GM19328 (cell line): ENCODE results near the gene KDM6B.

Experiments used
- ATAC-seq: cut with Tn5 transposase; IDR thresholded peaks from one replicate; pipeline ENCODE4 v1.9.1; 2021; ENCODE audit warnings: mild to moderate bottlenecking, moderate library complexity; ENCODE audit not compliant: unreplicated experiment

KDM6B gene

GRCh38 chr17:7867881-7868329 is 33.9 kb downstream of the KDM6B start:
- no peak for ATAC-seq

DNA sequence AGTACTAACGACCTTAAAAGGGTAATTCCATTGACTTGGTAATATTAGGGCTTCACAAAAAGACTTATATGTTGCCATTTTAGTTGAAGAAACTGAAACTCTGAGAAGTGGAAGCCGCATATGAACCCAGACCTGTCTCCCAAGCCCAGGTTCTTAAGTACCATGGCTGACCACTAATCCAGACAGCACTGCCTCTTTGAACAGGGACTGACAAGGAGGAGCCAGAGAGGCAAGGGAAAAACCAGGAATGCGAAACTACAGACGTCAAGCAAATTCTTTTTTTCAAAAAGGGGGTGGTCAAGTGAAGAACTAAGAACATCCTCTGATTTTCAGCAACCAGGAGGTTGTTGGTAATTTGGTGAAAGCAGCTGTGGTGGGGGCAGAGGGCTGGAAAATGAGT is 39.0 kb downstream of the KDM6B start:
- ATAC-seq: no peak

- ATAC-seq: no peak
Measured at GRCh38 chr17:7875804-7876370, 41.9 kb downstream of the KDM6B start.

DNA sequence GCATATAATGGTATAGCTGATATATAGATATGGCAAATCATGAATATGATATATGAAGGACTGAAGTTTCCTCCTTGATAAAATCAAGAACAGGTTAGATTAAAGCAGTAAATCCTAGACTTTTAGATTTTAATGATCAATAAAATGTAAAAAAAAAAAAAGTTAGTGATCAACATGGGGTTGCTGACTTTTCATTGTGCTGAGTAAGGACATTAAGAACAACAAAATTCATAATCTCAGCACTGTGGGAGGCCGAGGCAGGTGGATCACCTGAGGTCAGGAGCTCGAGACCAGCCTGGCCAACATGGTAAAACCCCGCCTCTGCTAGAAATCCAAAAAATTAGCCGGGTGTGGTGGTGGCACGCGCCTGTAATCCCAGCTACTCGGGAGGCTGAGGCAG is 44.2 kb downstream of the KDM6B start:
- ATAC-seq: no peak

- no peak for ATAC-seq
Measured at GRCh38 chr17:7880076-7880868, 46.3 kb downstream of the KDM6B start.

DNA sequence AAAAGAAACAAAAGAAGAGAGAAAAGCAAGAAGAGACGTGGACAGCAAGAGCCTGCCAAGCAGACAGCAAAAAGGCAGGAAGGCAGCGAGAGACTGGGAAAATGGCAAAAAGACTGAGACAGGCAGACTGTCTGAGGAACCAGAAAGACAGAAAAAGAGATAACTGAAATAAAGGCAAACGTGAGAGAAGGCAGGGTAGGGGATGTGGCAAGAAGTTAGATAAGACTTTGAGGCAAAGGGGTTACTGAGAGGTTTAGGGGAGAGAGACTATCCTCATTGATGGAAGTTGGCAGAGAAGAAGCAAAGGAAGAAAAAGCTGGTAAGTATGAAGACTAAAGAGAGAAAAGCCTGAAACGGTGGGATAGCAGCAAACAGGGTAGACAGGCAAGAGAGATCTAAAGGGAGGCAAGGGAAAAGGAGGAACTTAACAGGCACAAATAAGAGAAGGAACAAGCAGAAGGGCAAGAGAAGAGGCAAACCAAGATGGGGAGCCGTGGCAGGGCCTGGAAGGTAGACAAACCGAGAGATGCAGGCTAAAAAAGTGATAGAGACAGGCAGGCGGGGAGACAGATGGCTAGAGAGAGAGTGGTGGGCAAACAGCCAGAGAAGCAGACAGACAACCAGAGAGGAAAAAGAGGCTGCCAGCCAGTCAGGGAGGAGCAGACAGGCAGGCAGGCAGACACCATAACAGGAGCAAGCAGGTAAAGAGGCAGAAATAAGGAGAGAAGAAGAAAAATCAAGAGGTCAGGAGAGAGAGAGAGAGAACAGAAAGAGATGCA is 47.4 kb downstream of the KDM6B start:
- ATAC-seq: no peak

DNA sequence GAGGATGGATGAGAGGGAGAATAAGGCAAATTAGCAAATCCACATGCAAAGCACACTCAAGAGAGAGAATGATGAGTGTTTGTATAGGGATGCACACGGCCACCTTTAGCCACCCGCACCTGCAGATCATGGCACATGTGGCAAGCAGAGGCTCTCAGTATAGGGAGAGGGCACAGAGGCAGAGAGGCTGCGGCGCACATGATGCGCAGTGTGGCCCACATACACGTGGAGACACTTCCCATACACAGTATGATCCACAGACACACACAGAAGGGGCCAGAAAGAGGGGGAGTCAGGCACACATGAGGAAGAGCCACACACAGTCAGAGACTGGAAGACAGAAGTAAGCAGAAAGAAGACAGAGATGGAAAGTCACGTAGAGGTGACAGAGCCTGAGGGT is 48.1 kb downstream of the KDM6B start:
- ATAC-seq: no peak

GRCh38 chr17:7882629-7883028 is 48.6 kb downstream of the KDM6B start:
- no peak for ATAC-seq
